HEK293 (cell line): Measurements from ENCODE around the gene PRSS16.

ENCODE experiments used
- KLF8 ChIP-seq: fragments of 450-650 bp; formaldehyde crosslinking; IDR thresholded peaks from 2 replicates; pipeline ENCODE4 v1.5.1; 2016; ENCODE audit warnings: missing biosample characterization, missing genetic modification characterization
- KLF9 ChIP-seq: fragments of 450-650 bp; formaldehyde crosslinking; IDR thresholded peaks from 2 replicates; pipeline ENCODE4 v1.5.1; 2016; ENCODE audit warnings: missing biosample characterization, missing genetic modification characterization, low read depth
- PRDM10 ChIP-seq: fragments of 450-650 bp; formaldehyde crosslinking; IDR thresholded peaks from 2 replicates; pipeline ENCODE4 v1.5.1; 2016; ENCODE audit warnings: missing biosample characterization, missing genetic modification characterization
- PRDM6 ChIP-seq: fragments of 450-650 bp; formaldehyde crosslinking; IDR thresholded peaks from 2 replicates; pipeline ENCODE4 v1.5.1; 2017; ENCODE audit warnings: missing biosample characterization, missing genetic modification characterization
- SCRT1 ChIP-seq: fragments of 450-650 bp; formaldehyde crosslinking; IDR thresholded peaks from 2 replicates; pipeline ENCODE4 v1.5.1; 2016; ENCODE audit warnings: missing biosample characterization, missing genetic modification characterization, borderline replicate concordance
- SP7 ChIP-seq: fragments of 450-650 bp; formaldehyde crosslinking; IDR thresholded peaks from 2 replicates; pipeline ENCODE4 v1.5.1; 2016; ENCODE audit warnings: missing biosample characterization, missing genetic modification characterization
- TSHZ1 ChIP-seq: fragments of 450-650 bp; formaldehyde crosslinking; IDR thresholded peaks from 2 replicates; pipeline ENCODE4 v1.5.1; 2016; ENCODE audit warnings: missing biosample characterization, missing genetic modification characterization, borderline replicate concordance
- WT1 ChIP-seq: fragments of 450-650 bp; formaldehyde crosslinking; IDR thresholded peaks from 2 replicates; pipeline ENCODE4 v1.5.1; 2016; ENCODE audit warnings: missing biosample characterization, missing genetic modification characterization
- YY2 ChIP-seq: fragments of 450-650 bp; formaldehyde crosslinking; IDR thresholded peaks from 2 replicates; pipeline ENCODE4 v1.5.1; 2016; ENCODE audit warnings: missing biosample characterization, missing genetic modification characterization
- ZBTB49 ChIP-seq: fragments of 450-650 bp; formaldehyde crosslinking; IDR thresholded peaks from 2 replicates; pipeline ENCODE4 v1.5.1; 2016; ENCODE audit warnings: missing biosample characterization, missing genetic modification characterization, low read depth
- ZBTB7A ChIP-seq: fragments of 450-650 bp; formaldehyde crosslinking; IDR thresholded peaks from 2 replicates; pipeline ENCODE4 v1.5.1; 2016; ENCODE audit warnings: low read depth, missing biosample characterization, missing genetic modification characterization
- ZFP3 ChIP-seq: fragments of 450-650 bp; formaldehyde crosslinking; IDR thresholded peaks from 2 replicates; pipeline ENCODE4 v1.5.1; 2016; ENCODE audit warnings: low read depth, missing biosample characterization, missing genetic modification characterization
- ZFP37 ChIP-seq: fragments of 450-650 bp; formaldehyde crosslinking; IDR thresholded peaks from 2 replicates; pipeline ENCODE4 v1.5.1; 2016; ENCODE audit warnings: missing biosample characterization, missing genetic modification characterization
- ZNF140 ChIP-seq: fragments of 450-650 bp; formaldehyde crosslinking; IDR thresholded peaks from 2 replicates; pipeline ENCODE4 v1.5.1; 2016; ENCODE audit warnings: missing biosample characterization, missing genetic modification characterization
- ZNF184 ChIP-seq: fragments of 450-650 bp; IDR thresholded peaks from 2 replicates; pipeline ENCODE4 v1.5.1; 2018; ENCODE audit warnings: missing biosample characterization, mild to moderate bottlenecking, missing genetic modification characterization
- ZNF26 ChIP-seq: fragments of 450-650 bp; formaldehyde crosslinking; IDR thresholded peaks from 2 replicates; pipeline ENCODE4 v1.5.1; 2016; ENCODE audit warnings: missing biosample characterization, missing genetic modification characterization
- ZNF350 ChIP-seq: fragments of 450-650 bp; formaldehyde crosslinking; IDR thresholded peaks from 2 replicates; pipeline ENCODE4 v1.5.0; 2017; ENCODE audit warnings: missing biosample characterization, mild to moderate bottlenecking, missing genetic modification characterization
- ZNF391 ChIP-seq: fragments of 450-650 bp; formaldehyde crosslinking; IDR thresholded peaks from 2 replicates; pipeline ENCODE4 v1.5.1; 2016; ENCODE audit warnings: low read depth, missing biosample characterization, missing genetic modification characterization, borderline replicate concordance
- ZNF423 ChIP-seq: fragments of 450-650 bp; formaldehyde crosslinking; IDR thresholded peaks from 2 replicates; pipeline ENCODE4 v1.5.1; 2016; ENCODE audit warnings: missing biosample characterization, missing genetic modification characterization
- ZNF521 ChIP-seq: fragments of 450-650 bp; formaldehyde crosslinking; IDR thresholded peaks from 2 replicates; pipeline ENCODE4 v1.5.1; 2017; ENCODE audit warnings: missing biosample characterization, mild to moderate bottlenecking, missing genetic modification characterization
- ZNF529 ChIP-seq: fragments of 450-650 bp; formaldehyde crosslinking; IDR thresholded peaks from 2 replicates; pipeline ENCODE4 v1.5.1; 2017; ENCODE audit warnings: missing genetic modification characterization, missing biosample characterization; ENCODE audit not compliant: insufficient replicate concordance
- ZNF585B ChIP-seq: fragments of 450-650 bp; formaldehyde crosslinking; IDR thresholded peaks from 2 replicates; pipeline ENCODE4 v1.5.1; 2016; ENCODE audit warnings: missing biosample characterization, missing genetic modification characterization
- ZNF610 ChIP-seq: fragments of 450-650 bp; formaldehyde crosslinking; IDR thresholded peaks from 2 replicates; pipeline ENCODE4 v1.5.1; 2016; ENCODE audit warnings: missing biosample characterization, missing genetic modification characterization, borderline replicate concordance
- ZNF621 ChIP-seq: fragments of 450-650 bp; formaldehyde crosslinking; IDR thresholded peaks from 2 replicates; pipeline ENCODE4 v1.5.1; 2017; ENCODE audit warnings: missing biosample characterization, missing genetic modification characterization
- ZNF623 ChIP-seq: fragments of 450-650 bp; formaldehyde crosslinking; IDR thresholded peaks from 2 replicates; pipeline ENCODE4 v1.5.1; 2016; ENCODE audit warnings: missing biosample characterization, missing genetic modification characterization
- ZNF76 ChIP-seq: fragments of 450-650 bp; formaldehyde crosslinking; IDR thresholded peaks from 2 replicates; pipeline ENCODE4; 2016; ENCODE audit warnings: low read depth, missing biosample characterization, missing genetic modification characterization, borderline replicate concordance

Gene PRSS16

GRCh38 chr6:27275025-27275956 lies 27.8 kb downstream of the PRSS16 start (continued):
- peak; percentile 75; the same call in 1 of the 2 replicates for TF ChIP-seq ZNF184 (tag by site-specific recombination)
- no peak for TF ChIP-seq TSHZ1 (tag by site-specific recombination)
- no peak for TF ChIP-seq ZNF623 (tag by site-specific recombination)
- TF ChIP-seq ZFP3 (tag by site-specific recombination), result no peak
- no peak for TF ChIP-seq ZNF350 (tag by site-specific recombination)
- TF ChIP-seq PRDM6 (tag by site-specific recombination), result no peak
- TF ChIP-seq ZNF423 (tag by site-specific recombination), result no peak
- peak; percentile 43 for TF ChIP-seq WT1
- TF ChIP-seq ZBTB7A (tag by site-specific recombination), result no peak
- no peak for TF ChIP-seq ZNF585B (tag by site-specific recombination)
- no peak for TF ChIP-seq ZFP37
- TF ChIP-seq ZNF391, result 0 out of 2 replicates have a peak, but pooled peaks have one; percentile 33
- no peak for TF ChIP-seq ZNF621
- no peak for TF ChIP-seq ZNF26
- no peak for TF ChIP-seq KLF9 (tag by site-specific recombination)
- no peak for TF ChIP-seq ZNF521 (tag by site-specific recombination)
- TF ChIP-seq YY2 (tag by site-specific recombination), result no peak
- no peak for TF ChIP-seq ZNF76 (tag by site-specific recombination)
- TF ChIP-seq ZNF140 (tag by site-specific recombination), result no peak
- 0 out of 2 replicates have a peak, but pooled peaks have one; percentile 31 for TF ChIP-seq ZNF610 (tag by site-specific recombination)
- peak; percentile 24; the same call in 1 of the 2 replicates for TF ChIP-seq SCRT1
- no peak for TF ChIP-seq ZBTB49 (tag by site-specific recombination)
- TF ChIP-seq KLF8 (tag by site-specific recombination), result 0 out of 2 replicates have a peak, but pooled peaks have one; percentile 69
- no peak for TF ChIP-seq ZNF529 (tag by site-specific recombination)
- TF ChIP-seq PRDM10 (tag by site-specific recombination), result 0 out of 2 replicates have a peak, but pooled peaks have one; percentile 17
- TF ChIP-seq SP7, result peak; percentile 62
